ENCODE measurements around the gene LDLRAP1. TPM values are rescaled to one million over a fixed set of nuclear protein-coding genes. Genes with fewer than 3 reads are reported as not detected.

LDLRAP1 gene
- total RNA-seq: 10 to 100 TPM in 2 of 4 donors, 1 to 10 TPM in 2; 7.3 to 18.1 (median 9.2) TPM

DNA sequence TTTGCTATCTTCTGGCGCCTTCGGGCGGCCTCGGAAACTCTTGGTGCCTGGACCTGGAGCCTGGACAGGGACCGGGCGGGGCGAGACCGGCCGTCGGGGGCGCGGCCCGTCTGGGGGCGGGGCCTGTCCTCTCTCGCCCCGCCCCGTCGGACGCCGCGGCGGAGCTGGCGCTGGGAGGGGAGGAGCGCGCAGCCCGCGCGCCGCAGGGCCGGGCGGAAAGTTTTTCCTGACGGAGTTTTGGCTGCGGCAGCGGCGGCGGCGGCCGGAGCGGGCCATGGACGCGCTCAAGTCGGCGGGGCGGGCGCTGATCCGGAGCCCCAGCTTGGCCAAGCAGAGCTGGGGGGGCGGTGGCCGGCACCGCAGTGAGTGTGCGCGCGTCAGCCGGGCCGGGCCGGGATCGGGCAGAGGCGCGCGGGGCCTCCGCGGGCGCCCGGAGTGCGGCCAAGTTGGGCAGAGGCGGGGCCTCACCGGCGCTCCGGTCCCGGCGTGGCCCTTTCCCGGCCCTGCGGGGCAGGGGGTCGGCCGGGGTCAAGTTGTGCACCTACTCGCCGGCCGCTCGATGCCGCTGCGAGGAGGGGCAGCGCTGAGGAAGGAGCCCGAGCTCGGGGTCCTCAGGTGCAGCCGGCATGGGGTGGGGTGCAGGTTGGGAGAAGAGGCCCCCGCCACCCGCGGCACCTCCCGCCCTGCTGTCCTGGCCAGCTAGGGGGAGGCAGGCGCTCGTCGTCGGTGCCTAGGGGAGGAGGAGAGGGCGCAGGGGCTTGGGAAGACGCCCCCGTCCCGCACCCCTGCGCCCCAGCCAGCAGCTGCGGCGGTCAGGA, at the start of gene LDLRAP1:
TSS of gene LDLRAP1 (plus strand) at position 182 of the 818 bp plus-strand sequence. CDS start at position 275, 93 bp downstream.
- TF ChIP-seq, protein P1, sequence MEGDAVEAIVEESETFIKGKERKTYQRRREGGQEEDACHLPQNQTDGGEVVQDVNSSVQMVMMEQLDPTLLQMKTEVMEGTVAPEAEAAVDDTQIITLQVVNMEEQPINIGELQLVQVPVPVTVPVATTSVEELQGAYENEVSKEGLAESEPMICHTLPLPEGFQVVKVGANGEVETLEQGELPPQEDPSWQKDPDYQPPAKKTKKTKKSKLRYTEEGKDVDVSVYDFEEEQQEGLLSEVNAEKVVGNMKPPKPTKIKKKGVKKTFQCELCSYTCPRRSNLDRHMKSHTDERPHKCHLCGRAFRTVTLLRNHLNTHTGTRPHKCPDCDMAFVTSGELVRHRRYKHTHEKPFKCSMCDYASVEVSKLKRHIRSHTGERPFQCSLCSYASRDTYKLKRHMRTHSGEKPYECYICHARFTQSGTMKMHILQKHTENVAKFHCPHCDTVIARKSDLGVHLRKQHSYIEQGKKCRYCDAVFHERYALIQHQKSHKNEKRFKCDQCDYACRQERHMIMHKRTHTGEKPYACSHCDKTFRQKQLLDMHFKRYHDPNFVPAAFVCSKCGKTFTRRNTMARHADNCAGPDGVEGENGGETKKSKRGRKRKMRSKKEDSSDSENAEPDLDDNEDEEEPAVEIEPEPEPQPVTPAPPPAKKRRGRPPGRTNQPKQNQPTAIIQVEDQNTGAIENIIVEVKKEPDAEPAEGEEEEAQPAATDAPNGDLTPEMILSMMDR (IDR thresholded peaks at IDR 0.05; ENCODE audit: low read depth): no peak

- TF ChIP-seq, protein P1 (IDR thresholded peaks at IDR 0.05; ENCODE audit: low read depth): no peak
These were observed 48.5 kb upstream of the LDLRAP1 start for GRCh38 chr1:25494952-25495351.

GRCh38 chr1:25500694-25501093, 42.7 kb upstream of the LDLRAP1 start:
- TF ChIP-seq, protein P1 (IDR thresholded peaks at IDR 0.05; ENCODE audit: low read depth): no peak

- TF ChIP-seq, protein P1 (IDR thresholded peaks at IDR 0.05; ENCODE audit: low read depth): no peak
These were observed 42.0 kb upstream of the LDLRAP1 start for GRCh38 chr1:25501235-25502058.

DNA sequence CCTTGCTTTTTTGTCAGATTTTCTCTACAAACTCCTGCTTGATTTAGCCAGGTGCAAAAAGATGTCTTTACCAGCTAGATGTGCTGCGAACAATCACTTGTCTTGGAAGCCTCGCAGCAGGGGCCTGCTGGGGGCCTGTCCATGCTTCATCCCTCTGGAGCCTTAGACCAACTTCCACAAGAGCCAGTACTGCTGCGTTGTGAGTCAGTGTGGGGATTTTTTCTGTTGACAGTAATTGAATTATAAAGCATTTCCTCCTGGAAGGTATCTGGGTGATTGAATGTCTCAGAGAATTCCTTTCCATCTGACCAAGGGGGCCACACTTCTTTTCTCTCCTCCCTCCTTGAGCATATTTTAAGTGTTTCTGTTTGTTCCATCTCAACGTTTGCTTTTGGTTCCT, 40.4 kb upstream of the LDLRAP1 start:
- TF ChIP-seq, protein P1 (IDR thresholded peaks at IDR 0.05; ENCODE audit: low read depth): no peak

DNA sequence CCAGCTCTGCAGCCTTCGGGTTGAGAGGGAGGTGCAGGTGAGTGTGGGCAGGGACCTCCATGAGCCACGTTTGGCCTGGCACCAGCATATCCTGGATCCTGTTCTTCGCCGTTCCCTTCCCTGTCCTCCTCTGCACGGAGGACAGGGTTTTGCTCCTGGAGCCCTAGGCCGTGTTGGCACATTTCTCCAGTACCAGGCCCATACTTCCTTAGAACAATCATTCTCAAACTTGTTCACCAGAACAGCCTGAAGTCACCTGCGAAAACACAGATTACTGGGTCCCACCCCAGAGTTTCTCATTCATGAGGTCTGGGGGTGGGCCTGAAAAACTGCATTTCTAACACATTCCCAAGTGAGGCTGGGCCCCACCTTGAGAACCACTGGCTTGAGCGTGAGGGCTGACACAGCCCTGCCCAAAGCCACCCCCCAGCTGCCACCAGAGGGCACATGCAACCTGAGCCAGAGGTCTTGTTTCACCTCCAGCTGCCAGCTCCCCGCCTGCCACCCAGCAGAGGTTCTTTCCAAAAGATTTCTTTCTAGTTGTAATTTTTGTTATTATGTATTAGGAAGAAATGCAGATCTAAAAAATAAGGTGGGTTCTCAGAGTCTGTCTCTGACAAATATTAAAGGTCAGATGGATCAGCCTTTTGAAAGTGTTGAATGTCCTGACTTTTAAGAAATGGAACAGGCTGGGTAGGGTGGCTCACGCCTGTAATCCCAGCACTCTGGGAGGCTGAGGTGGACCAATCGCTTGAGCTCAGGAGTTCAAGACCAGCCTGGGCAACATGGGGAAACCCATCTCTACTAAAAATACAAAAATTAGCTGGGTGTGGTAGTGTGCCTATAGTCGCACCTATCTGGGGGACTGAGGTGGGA, 39.6 kb upstream of the LDLRAP1 start:
- TF ChIP-seq, protein P1 (IDR thresholded peaks at IDR 0.05; ENCODE audit: low read depth): no peak

Data from subcutaneous adipose tissue (tissue), 4 donors.